HepG2 (cell line): ENCODE data around the gene LRRC25. TPM values are rescaled to one million over a fixed set of nuclear protein-coding genes. Genes with fewer than 3 reads are reported as not detected.

Experiments used
- ATAC-seq: fragments of 200-7000 bp; cut with Tn5 transposase; 3 replicates; pipeline ENCODE4 v1.9.1; 2020; ENCODE audit warnings: mild to moderate bottlenecking, moderate library complexity
- BruUV-seq: library from RNA; stranded (reverse); fragments of 400-500 nt; replicated peaks from 2 replicates; lab custom pipeline; 2021; lab: Mats Ljungman, UMichigan
- CTCF ChIA-PET: fragments of 300-600 bp; formaldehyde crosslinking; extraction: SDS; loops from one replicate; lab custom pipeline; 2021; ENCODE audit warnings: low total read pairs, inconsistent platforms, low intra/inter-chr PET ratio; lab: Yijun Ruan, JAX
- POLR2A ChIA-PET: fragments of 350-600 bp; sonication (Branson Sonifier 250); formaldehyde crosslinking; loops from one replicate; lab custom pipeline; 2020; ENCODE audit warnings: antibody characterized with exemption, inconsistent platforms; lab: Yijun Ruan, JAX
- DNase-seq: peaks from one replicate; pipeline ENCODE4 v3.0.0-alpha.2; 2015; ENCODE audit warnings: low spot score
- FAIRE-seq: peaks from 3 replicates; lab custom pipeline; 2011; peaks lifted over from hg19 to GRCh38; lab: Jason Lieb, UNC
- H2AFZ ChIP-seq: one replicate; pipeline ENCODE4 v1.6.1; 2011; ENCODE audit warnings: low read length, inconsistent platforms
- H3K27ac ChIP-seq: fragments of 300-600 bp; 3 replicates; pipeline ENCODE4 v1.8.0; 2011; ENCODE audit warnings: mixed run types, mild to moderate bottlenecking, mixed read lengths, low read length, inconsistent platforms; ENCODE audit not compliant: insufficient read depth; ENCODE audit errors: extremely low read length
- H3K27me3 ChIP-seq, 2 experiments: fragments of 200-600 bp in 1 of 2; 2 replicates in 1 of 2; 3 replicates in 1 of 2; pipeline versions ENCODE4 v1.6.0 to v1.8.0; 2011; ENCODE audit warnings: low read length in 2 of 2, mild to moderate bottlenecking in 2 of 2, moderate library complexity in 2 of 2, inconsistent platforms in 1 of 2; ENCODE audit not compliant: insufficient read depth in 2 of 2, control insufficient read depth in 1 of 2
- H3K36me3 ChIP-seq, 2 experiments: fragments of 200-600 bp in 1 of 2; replicated peaks in 1 of 2; 2 replicates in 1 of 2; 3 replicates in 1 of 2; pipeline versions ENCODE4 v1.5.1 to v1.8.0; 2011; ENCODE audit warnings: low read length in 2 of 2, inconsistent platforms in 1 of 2; ENCODE audit not compliant: insufficient read depth in 2 of 2, control insufficient read depth in 1 of 2
- H3K4me1 ChIP-seq: 2 replicates; pipeline ENCODE4 v1.5.1; 2012; ENCODE audit warnings: low read length, inconsistent platforms; ENCODE audit not compliant: insufficient read depth
- H3K4me2 ChIP-seq: 2 replicates; pipeline ENCODE4 v1.6.0; 2011; ENCODE audit warnings: low read depth, low read length, inconsistent platforms
- H3K4me3 ChIP-seq, 3 experiments: fragments of 200-600 bp in 1 of 3; sonication (generic), shearing (Covaris generic) in 1 of 3; replicated peaks in 1 of 3; 2 replicates each; pipeline ENCODE4 v1.5.1; 2011 to 2016; ENCODE audit warnings: low read length in 3 of 3, inconsistent platforms in 2 of 3, low read depth in 2 of 3, mild to moderate bottlenecking in 2 of 3, control low read depth in 1 of 3, mixed read lengths in 1 of 3; ENCODE audit not compliant: insufficient read depth in 1 of 3
- H3K79me2 ChIP-seq: one replicate; pipeline ENCODE4 v1.6.1; 2011; ENCODE audit warnings: low read length, inconsistent platforms; ENCODE audit not compliant: insufficient read depth
- H3K9ac ChIP-seq: 2 replicates; pipeline ENCODE4 v1.6.0; 2011; ENCODE audit warnings: mild to moderate bottlenecking, low read depth, low read length, inconsistent platforms; ENCODE audit not compliant: insufficient read depth
- H3K9me3 ChIP-seq: 2 replicates; pipeline ENCODE4 v1.5.1; 2012; ENCODE audit warnings: mild to moderate bottlenecking, low read length
- H4K20me1 ChIP-seq: 2 replicates; pipeline ENCODE4 v1.6.0; 2011; ENCODE audit warnings: inconsistent platforms, mild to moderate bottlenecking, low read length, moderate library complexity; ENCODE audit not compliant: insufficient read depth
- EHMT2 ChIP-seq: fragments of 200-600 bp; sonication (generic); IDR thresholded peaks from 2 replicates; pipeline ENCODE4 v1.7.0; 2017; ENCODE audit warnings: antibody characterized with exemption, low read depth, low read length, borderline replicate concordance
- IRF9 ChIP-seq: sonication (generic); formaldehyde crosslinking; IDR thresholded peaks from 2 replicates; pipeline ENCODE4 v1.8.0; 2022; ENCODE audit warnings: missing genetic modification reagents, mild to moderate bottlenecking, borderline replicate concordance
- MBD4 ChIP-seq: IDR thresholded peaks from 2 replicates; pipeline ENCODE4 v1.6.1; 2012; ENCODE audit warnings: low read length, inconsistent platforms, borderline replicate concordance
- RBFOX2 ChIP-seq: fragments of 200-400 bp; formaldehyde crosslinking; IDR thresholded peaks from 2 replicates; pipeline ENCODE4 v1.6.1; 2017; ENCODE audit warnings: low read depth, mild to moderate bottlenecking, low read length
- ZMYM3 ChIP-seq: sonication (generic); formaldehyde crosslinking; IDR thresholded peaks from 2 replicates; pipeline ENCODE4 v1.5.1; 2020; ENCODE audit warnings: mild to moderate bottlenecking, missing genetic modification reagents
- ZNF235 ChIP-seq: sonication (generic); formaldehyde crosslinking; IDR thresholded peaks from 2 replicates; pipeline ENCODE4 v1.8.1; 2023; ENCODE audit warnings: mild to moderate bottlenecking, missing genetic modification reagents, borderline replicate concordance
- ZNF768 ChIP-seq: sonication (generic); formaldehyde crosslinking; IDR thresholded peaks from 2 replicates; pipeline ENCODE4 v1.4.0; 2020; ENCODE audit warnings: missing genetic modification reagents
- WGBS: methylation state at CpG from one replicate; pipeline ENCODE4 v1.1.6; 2017; ENCODE audit warnings: low lambda C conversion rate; 5-methylcytosine and 5-hydroxymethylcytosine counted together
- in situ Hi-C: cut with HindIII; loops from 2 replicates; pipeline ENCODE4 v1.10.0; 2017; ENCODE audit warnings: low pct_unique_long_range_greater_than_20kb; ENCODE audit not compliant: extremely low pct_ligation_motif_present
- intact Hi-C: fragments of 100-400 bp; cut with micrococcal nuclease; formaldehyde crosslinking; loops from one replicate; pipeline ENCODE4 v1.10.0; 2022; ENCODE audit not compliant: unreplicated experiment
- microRNA-seq: library from miRNA; unstranded; fragments of <30 nt; microRNA quantifications from one replicate; pipeline ENCODE4, GENCODE V29; 2020
- polyA plus RNA-seq, 8 experiments: library from polyadenylated mRNA; depleted of rRNA in 3 of 8; stranded (reverse) in 7 of 8; unstranded in 1 of 8; fragments of >200 nt; fragmentation: Illumina TruSeq in 4 of 8; extraction: Trizol in 4 of 8; gene quantifications; 2 replicates each; pipeline versions ENCODE4 v1.2.1 to v1.2.3, GENCODE V29; 2011 to 2016; ENCODE audit warnings: low read depth in 4 of 8, missing spikeins in 1 of 8, mixed read lengths in 1 of 8; ENCODE audit not compliant: insufficient read depth in 1 of 8
- small RNA-seq, 3 experiments: library from RNA; depleted of rRNA; stranded (forward); fragments of <200 nt; gene quantifications; one replicate each; pipeline ENCODE3, GENCODE V24; 2012; ENCODE audit warnings: low read depth in 2 of 3, low replicate concordance in 1 of 3; ENCODE audit not compliant: insufficient read length in 3 of 3, insufficient read depth in 2 of 3
- total RNA-seq, 5 experiments: library from RNA; depleted of rRNA; stranded (reverse); fragments of >200 nt; fragmentation: Illumina TruSeq; extraction: Trizol; gene quantifications; 2 replicates each; pipeline ENCODE4 v1.2.3, GENCODE V29; 2016; ENCODE audit warnings: low read depth in 1 of 5

LRRC25 gene
- total and polyA plus RNA-seq, 2 of the 13 experiments (the other 11 are each of a cell fraction or from before 2014, with no cell fraction given) = 0.13 to 0.53 TPM

GRCh38 chr19:18344582-18344950 lies 52.9 kb downstream of the LRRC25 start:
- in situ Hi-C loops = loop anchor here (10.0 kb wide), 1 partner anchor 60 kb away; no protein-coding TSS in a partner anchor

GRCh38 chr19:18342090-18342632 lies 55.3 kb downstream of the LRRC25 start:
- H3K9ac ChIP-seq = 0 out of 2 replicates have a peak overlapping the region, but pooled peaks have one; percentile 29
- CTCF ChIA-PET = no interaction called here
- peaks cover 7% of the 10 kb centered on the region for H4K20me1 ChIP-seq
- intact Hi-C loops = no loop called here
- H3K27me3 ChIP-seq = no peaks in the 10 kb centered on the region
- H3K4me2 ChIP-seq = peak overlapping the region; percentile 77
- FAIRE-seq = no peak
- peak; percentile 99 for TF ChIP-seq ZNF768 (CRISPR knock-in tag)
- TF ChIP-seq IRF9 (CRISPR knock-in tag) = no peak
- TF ChIP-seq ZMYM3 (CRISPR knock-in tag) = peak; percentile 90
- no peak for TF ChIP-seq EHMT2
- H3K9me3 ChIP-seq = no peaks in the 10 kb centered on the region
- WGBS = 97% methylated on average over 8 of the region's 8 CpGs
- H2AFZ ChIP-seq = no peak overlapping the region
- peak overlapping the region in 1 of 3 experiments; percentile 89; a peak in 1 of 6 replicates for H3K4me3 ChIP-seq
- no peak for DNase-seq
- in situ Hi-C loops = loop anchor here (10.0 kb wide), 1 partner anchor 63 kb away; no protein-coding TSS in a partner anchor
- peaks cover 13% of the 10 kb centered on the region for H3K79me2 ChIP-seq
- H3K4me1 ChIP-seq = peaks cover 50% of the 10 kb centered on the region
- POLR2A ChIA-PET = interaction anchor here (0.8 to 4.4 kb wide), 7 partner anchors 14 to 77 kb away, joined by 3 to 30 read pairs (median 5); partner anchors contain the start of genes GDF15, JUND and SSBP4
- no TSS peak for BruUV-seq
- peaks cover 8 to 29% of the 10 kb centered on the region in 2 experiments; a peak in 4 of 5 replicates for H3K36me3 ChIP-seq
- no peak overlapping the region for H3K27ac ChIP-seq
- ATAC-seq = no peak

More at GRCh38 chr19:18344582-18344950, 52.9 kb downstream of the LRRC25 start:
- intact Hi-C loops = no loop called here
- CTCF ChIA-PET = no interaction called here
- Histone ChIP-seq H3K4me2 (no peak overlapping the region), H3K27me3 (no peaks in the 10 kb centered on the region), H2AFZ (no peak overlapping the region), H3K4me3 (no peak overlapping the region), H3K36me3 (peaks cover 9 to 33% of the 10 kb centered on the region in 2 experiments; a peak in 4 of 5 replicates), H3K79me2 (peaks cover 16% of the 10 kb centered on the region), H3K4me1 (peaks cover 32% of the 10 kb centered on the region), H3K27ac (no peak overlapping the region), H3K9me3 (no peaks in the 10 kb centered on the region), H4K20me1 (peaks cover 7% of the 10 kb centered on the region), H3K9ac (no peak overlapping the region)
- WGBS = 93% methylated on average over 13 of the region's 13 CpGs
- BruUV-seq = no TSS peak
- POLR2A ChIA-PET = interaction anchor here (1.1 kb wide), 1 partner anchor 16 kb away, joined by 3 read pairs; no protein-coding TSS in a partner anchor
- TF ChIP-seq ZNF235 = no peak
- TF ChIP-seq RBFOX2 = peak; percentile 20; the same call in 1 of the 2 replicates
- TF ChIP-seq MBD4 = no peak
- no peak for ATAC-seq
- no peak for FAIRE-seq
- DNase-seq = no peak

Small RNA genes within 50 kb of the gene (microRNA-seq; reads per million reads assigned to microRNA genes)
- gene MIR3189 = 29.8 reads per million, percentile 59 among the genes with 10 or more reads in this experiment

Small RNA genes within 50 kb of the gene (small RNA-seq; reads per million reads assigned to genes)
- gene MIR3189 = 0.31 to 14.5 (median 5.9) reads per million in 3 experiments

Other genes starting within 250 kb of the LRRC25 start
- gene PIK3R2, start 244.5 kb downstream of the LRRC25 start, total RNA-seq (2016; rRNA removed; fragmentation: Illumina TruSeq; extraction: Trizol) = 15.8 and 25.3 TPM in 2 replicates
- gene PIK3R2, start 244.5 kb downstream of the LRRC25 start, polyA plus RNA-seq (2011; rRNA removed) = 18.6 and 27.2 TPM in 2 replicates
- gene IFI30, start 223.8 kb downstream of the LRRC25 start, total RNA-seq (2016; rRNA removed; fragmentation: Illumina TruSeq; extraction: Trizol) = 41.2 and 79.4 TPM in 2 replicates
- 24.7 and 25.0 TPM in 2 replicates for gene IFI30, start 223.8 kb downstream of the LRRC25 start, polyA plus RNA-seq (2011; rRNA removed)
- 13.0 and 16.7 TPM in 2 replicates for gene MPV17L2, start 204.4 kb downstream of the LRRC25 start, total RNA-seq (2016; rRNA removed; fragmentation: Illumina TruSeq; extraction: Trizol)
- 12.4 and 13.6 TPM in 2 replicates for gene MPV17L2, start 204.4 kb downstream of the LRRC25 start, polyA plus RNA-seq (2011; rRNA removed)
- gene RAB3A, start 193.6 kb downstream of the LRRC25 start, total RNA-seq (2016; rRNA removed; fragmentation: Illumina TruSeq; extraction: Trizol) = 0.53 and 0.58 TPM in 2 replicates
- gene RAB3A, start 193.6 kb downstream of the LRRC25 start, polyA plus RNA-seq (2011; rRNA removed) = 0.95 and 0.98 TPM in 2 replicates
- gene PDE4C, start 171.2 kb downstream of the LRRC25 start, total RNA-seq (2016; rRNA removed; fragmentation: Illumina TruSeq; extraction: Trizol) = 0.90 and 1.4 TPM in 2 replicates
- 14.0 and 17.9 TPM in 2 replicates for gene PDE4C, start 171.2 kb downstream of the LRRC25 start, polyA plus RNA-seq (2011; rRNA removed)
- 0.04 and 0.07 TPM in 2 replicates for gene IQCN, start 123.2 kb downstream of the LRRC25 start, total RNA-seq (2016; rRNA removed; fragmentation: Illumina TruSeq; extraction: Trizol)
- gene IQCN, start 123.2 kb downstream of the LRRC25 start, polyA plus RNA-seq (2011; rRNA removed) = 0.14 and 0.18 TPM in 2 replicates
- gene JUND, start 116.0 kb downstream of the LRRC25 start, total RNA-seq (2016; rRNA removed; fragmentation: Illumina TruSeq; extraction: Trizol) = 31.8 and 41.2 TPM in 2 replicates
- 59.8 and 124 TPM in 2 replicates for gene JUND, start 116.0 kb downstream of the LRRC25 start, polyA plus RNA-seq (2011; rRNA removed)
- 166 and 188 TPM in 2 replicates for gene LSM4, start 74.5 kb downstream of the LRRC25 start, total RNA-seq (2016; rRNA removed; fragmentation: Illumina TruSeq; extraction: Trizol)
- 65.8 and 66.8 TPM in 2 replicates for gene LSM4, start 74.5 kb downstream of the LRRC25 start, polyA plus RNA-seq (2011; rRNA removed)
- gene PGPEP1, start 57.0 kb downstream of the LRRC25 start, total RNA-seq (2016; rRNA removed; fragmentation: Illumina TruSeq; extraction: Trizol) = 56.6 and 57.7 TPM in 2 replicates
- gene PGPEP1, start 57.0 kb downstream of the LRRC25 start, polyA plus RNA-seq (2011; rRNA removed) = 53.1 and 64.3 TPM in 2 replicates
- gene GDF15, start 11.5 kb downstream of the LRRC25 start, total RNA-seq (2016; rRNA removed; fragmentation: Illumina TruSeq; extraction: Trizol) = 43.0 and 146 TPM in 2 replicates
- gene GDF15, start 11.5 kb downstream of the LRRC25 start, polyA plus RNA-seq (2011; rRNA removed) = 422 and 537 TPM in 2 replicates
- 19.3 and 39.5 TPM in 2 replicates for gene SSBP4, start 21.8 kb upstream of the LRRC25 start, total RNA-seq (2016; rRNA removed; fragmentation: Illumina TruSeq; extraction: Trizol)
- 20.8 and 33.4 TPM in 2 replicates for gene SSBP4, start 21.8 kb upstream of the LRRC25 start, polyA plus RNA-seq (2011; rRNA removed)
- 29.4 and 48.5 TPM in 2 replicates for gene ISYNA1, start 40.5 kb upstream of the LRRC25 start, total RNA-seq (2016; rRNA removed; fragmentation: Illumina TruSeq; extraction: Trizol)
- gene ISYNA1, start 40.5 kb upstream of the LRRC25 start, polyA plus RNA-seq (2011; rRNA removed) = 29.6 and 36.5 TPM in 2 replicates
- gene ELL, start 124.4 kb upstream of the LRRC25 start, total RNA-seq (2016; rRNA removed; fragmentation: Illumina TruSeq; extraction: Trizol) = 3.2 and 3.7 TPM in 2 replicates
- 5.4 and 5.8 TPM in 2 replicates for gene ELL, start 124.4 kb upstream of the LRRC25 start, polyA plus RNA-seq (2011; rRNA removed)
- gene FKBP8, start 146.0 kb upstream of the LRRC25 start, total RNA-seq (2016; rRNA removed; fragmentation: Illumina TruSeq; extraction: Trizol) = 75.1 and 81.7 TPM in 2 replicates
- 93.9 and 135 TPM in 2 replicates for gene FKBP8, start 146.0 kb upstream of the LRRC25 start, polyA plus RNA-seq (2011; rRNA removed)
- gene KXD1, start 160.2 kb upstream of the LRRC25 start, total RNA-seq (2016; rRNA removed; fragmentation: Illumina TruSeq; extraction: Trizol) = 44.6 and 53.1 TPM in 2 replicates
- gene KXD1, start 160.2 kb upstream of the LRRC25 start, polyA plus RNA-seq (2011; rRNA removed) = 143 and 160 TPM in 2 replicates
- gene UBA52, start 174.2 kb upstream of the LRRC25 start, total RNA-seq (2016; rRNA removed; fragmentation: Illumina TruSeq; extraction: Trizol) = 959 and 1,184 TPM in 2 replicates
- 1,655 and 1,782 TPM in 2 replicates for gene UBA52, start 174.2 kb upstream of the LRRC25 start, polyA plus RNA-seq (2011; rRNA removed)
- gene REX1BD, start 191.2 kb upstream of the LRRC25 start, total RNA-seq (2016; rRNA removed; fragmentation: Illumina TruSeq; extraction: Trizol) = 20.7 and 25.4 TPM in 2 replicates
- gene REX1BD, start 191.2 kb upstream of the LRRC25 start, polyA plus RNA-seq (2011; rRNA removed) = 7.5 and 7.6 TPM in 2 replicates
- 105 and 217 TPM in 2 replicates for gene CRLF1, start 209.2 kb upstream of the LRRC25 start, total RNA-seq (2016; rRNA removed; fragmentation: Illumina TruSeq; extraction: Trizol)
- gene CRLF1, start 209.2 kb upstream of the LRRC25 start, polyA plus RNA-seq (2011; rRNA removed) = 296 and 337 TPM in 2 replicates
- gene TMEM59L, start 215.2 kb upstream of the LRRC25 start, total RNA-seq (2016; rRNA removed; fragmentation: Illumina TruSeq; extraction: Trizol) = 0.69 and 0.97 TPM in 2 replicates
- 5.5 and 7.2 TPM in 2 replicates for gene TMEM59L, start 215.2 kb upstream of the LRRC25 start, polyA plus RNA-seq (2011; rRNA removed)
- gene KLHL26, start 239.4 kb upstream of the LRRC25 start, total RNA-seq (2016; rRNA removed; fragmentation: Illumina TruSeq; extraction: Trizol) = 1.7 and 3.4 TPM in 2 replicates
- gene KLHL26, start 239.4 kb upstream of the LRRC25 start, polyA plus RNA-seq (2011; rRNA removed) = 1.2 and 1.5 TPM in 2 replicates